ENCODE measurements around the gene CALML3. TPM values are rescaled to one million over a fixed set of nuclear protein-coding genes. Genes with fewer than 3 reads are reported as not detected.

CALML3 gene
- total and polyA plus RNA-seq, 12 donors, result 0.04 TPM; not detected in 11

DNA sequence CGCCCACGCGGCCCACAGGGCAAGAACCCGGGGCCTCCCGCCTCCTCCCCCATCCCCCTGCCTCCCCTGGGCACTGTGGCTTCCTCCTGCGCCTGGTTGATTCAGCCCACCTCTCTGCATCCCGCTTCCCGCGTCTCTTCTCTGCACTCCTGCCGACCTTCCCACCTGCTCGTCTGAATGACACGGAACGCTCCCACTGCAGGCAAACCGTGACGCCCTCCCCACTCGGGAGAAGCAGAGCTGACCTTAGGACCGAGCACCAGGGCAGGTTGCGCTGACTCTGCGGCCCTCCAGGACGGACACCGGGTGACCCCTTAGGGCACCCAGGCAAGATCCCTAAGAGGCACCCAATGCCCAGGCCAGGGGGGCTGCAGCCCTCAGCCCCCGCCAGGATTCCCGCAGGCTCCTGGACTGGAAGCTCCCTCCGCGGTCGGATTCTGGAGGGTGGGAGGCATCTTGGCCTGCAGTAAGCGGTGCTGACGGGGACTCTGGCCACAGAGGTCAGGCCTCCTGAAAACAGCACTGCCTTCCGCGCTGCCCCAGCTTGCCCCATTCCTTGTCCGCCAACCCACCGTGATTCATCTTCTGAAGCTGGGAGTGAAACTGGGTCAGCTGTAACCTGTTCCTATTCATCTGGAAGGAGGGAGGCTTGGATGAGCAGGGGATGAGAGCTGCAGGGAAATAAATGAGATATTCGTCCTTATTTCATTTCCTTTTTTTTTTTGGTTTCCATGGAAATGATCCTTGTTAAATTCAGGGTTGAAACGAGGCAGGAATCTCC is 990 bp downstream of the CALML3 start:
- H3K36me3 ChIP-seq, result no peaks in the 10 kb centered on the region
- H3K4me3 ChIP-seq, result no peak overlapping the region
- no peak overlapping the region for H3K27ac ChIP-seq
- no peak for DNase-seq
- intact Hi-C loops (cut with DNase I), result no loop called here
- no peaks in the 10 kb centered on the region for H3K9me3 ChIP-seq
- H3K27me3 ChIP-seq, result no peaks in the 10 kb centered on the region
- no peak for ATAC-seq
- peaks cover 0 to 6% (median 0%) of the 10 kb centered on the region in 9 donors for H3K4me1 ChIP-seq
- WGBS, 2 donors, result 86 to 87% methylated on average over 29 to 34 of the region's 34 CpGs
- TF ChIP-seq, protein P1, sequence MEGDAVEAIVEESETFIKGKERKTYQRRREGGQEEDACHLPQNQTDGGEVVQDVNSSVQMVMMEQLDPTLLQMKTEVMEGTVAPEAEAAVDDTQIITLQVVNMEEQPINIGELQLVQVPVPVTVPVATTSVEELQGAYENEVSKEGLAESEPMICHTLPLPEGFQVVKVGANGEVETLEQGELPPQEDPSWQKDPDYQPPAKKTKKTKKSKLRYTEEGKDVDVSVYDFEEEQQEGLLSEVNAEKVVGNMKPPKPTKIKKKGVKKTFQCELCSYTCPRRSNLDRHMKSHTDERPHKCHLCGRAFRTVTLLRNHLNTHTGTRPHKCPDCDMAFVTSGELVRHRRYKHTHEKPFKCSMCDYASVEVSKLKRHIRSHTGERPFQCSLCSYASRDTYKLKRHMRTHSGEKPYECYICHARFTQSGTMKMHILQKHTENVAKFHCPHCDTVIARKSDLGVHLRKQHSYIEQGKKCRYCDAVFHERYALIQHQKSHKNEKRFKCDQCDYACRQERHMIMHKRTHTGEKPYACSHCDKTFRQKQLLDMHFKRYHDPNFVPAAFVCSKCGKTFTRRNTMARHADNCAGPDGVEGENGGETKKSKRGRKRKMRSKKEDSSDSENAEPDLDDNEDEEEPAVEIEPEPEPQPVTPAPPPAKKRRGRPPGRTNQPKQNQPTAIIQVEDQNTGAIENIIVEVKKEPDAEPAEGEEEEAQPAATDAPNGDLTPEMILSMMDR (IDR thresholded peaks at IDR 0.05), result no peak

DNA sequence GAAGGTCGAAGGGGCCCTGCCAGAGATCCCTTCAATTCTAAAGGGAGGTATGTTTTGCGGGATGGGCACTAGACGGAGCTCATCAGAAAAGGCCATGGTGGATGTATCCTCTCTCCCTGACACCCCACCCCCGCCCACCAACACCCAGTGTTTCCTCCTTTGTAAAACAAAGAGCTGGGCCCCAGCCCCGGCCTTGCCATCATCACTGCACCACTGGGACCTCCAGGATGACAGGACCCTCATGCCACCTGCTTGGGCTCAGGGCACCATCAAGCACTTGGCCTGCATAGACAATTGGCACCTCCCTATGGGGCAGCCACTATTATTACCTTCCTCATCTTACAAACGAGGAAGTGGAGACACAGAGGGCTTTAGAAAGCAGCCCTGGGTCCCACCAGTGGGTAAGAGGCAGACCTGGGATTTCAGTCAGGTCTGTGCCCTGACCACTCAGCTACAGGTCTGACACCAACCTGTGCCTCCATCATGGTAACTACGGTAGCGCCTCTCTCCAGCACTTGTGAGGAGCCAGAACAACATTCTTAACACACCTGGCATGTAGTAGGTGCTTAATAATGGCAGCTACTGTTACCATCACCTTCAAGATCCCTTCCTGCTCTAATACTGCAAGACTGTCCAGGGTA is 2.0 kb downstream of the CALML3 start:
- 91 to 94% methylated on average over 8 of the region's 8 CpGs for WGBS, 2 donors
- DNase-seq, result no peak
- Histone ChIP-seq H3K27me3 (no peaks in the 10 kb centered on the region), H3K4me3 (no peak overlapping the region), H3K4me1 (peaks cover 0 to 6% (median 0%) of the 10 kb centered on the region in 9 donors), H3K9me3 (peaks cover 0 to 3% (median 0%) of the 10 kb centered on the region in 11 donors), H3K27ac (no peak overlapping the region), H3K36me3 (no peaks in the 10 kb centered on the region)
- TF ChIP-seq, protein P1 (IDR thresholded peaks at IDR 0.05), result no peak
- intact Hi-C loops (cut with DNase I), result no loop called here
- ATAC-seq, result no peak

DNA sequence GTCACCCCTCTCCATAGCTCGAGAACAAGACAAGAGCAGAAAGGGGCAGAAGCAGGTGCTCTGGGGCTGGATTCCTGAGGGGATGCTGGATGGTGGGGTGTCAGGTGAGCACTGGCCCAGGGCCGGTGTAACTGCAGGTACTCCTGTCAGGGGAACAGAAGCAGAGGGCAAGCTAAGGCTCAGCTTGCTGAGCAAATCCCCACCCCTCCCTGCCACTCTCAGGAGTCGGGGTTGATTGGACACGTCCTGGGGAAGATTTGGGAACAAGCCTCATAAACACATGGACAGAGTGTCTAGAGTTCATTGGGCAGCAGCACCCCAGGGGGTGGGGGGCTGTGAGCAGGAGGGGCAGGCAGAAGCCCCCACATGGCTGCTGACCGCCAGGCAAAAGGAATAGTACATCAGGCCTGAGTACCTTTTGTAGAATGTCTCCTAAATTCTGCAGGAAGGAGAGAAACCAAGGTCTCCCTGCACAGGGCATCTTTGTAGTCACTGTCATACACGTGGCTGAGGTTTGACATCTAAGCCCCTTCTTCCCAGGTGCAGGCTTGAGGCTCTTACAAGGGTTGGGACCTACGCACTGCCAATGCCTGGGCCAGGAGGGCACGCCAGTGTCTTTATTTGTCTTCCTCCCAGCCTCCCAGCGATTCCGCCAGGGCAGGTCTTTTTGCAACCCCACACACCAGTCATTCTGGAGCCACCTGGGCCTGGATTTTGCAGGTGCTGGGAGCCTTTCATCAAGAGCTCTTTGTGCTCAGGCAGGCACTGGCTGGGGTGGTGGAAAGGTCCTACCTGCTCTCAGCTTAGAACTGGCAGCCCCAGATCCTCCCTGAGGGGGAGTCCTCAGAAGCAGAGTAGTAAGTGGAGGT is 2.8 kb downstream of the CALML3 start:
- intact Hi-C loops (cut with DNase I), result no loop called here
- TF ChIP-seq, protein P1 (IDR thresholded peaks at IDR 0.05), result no peak
- 89 to 93% methylated on average over 10 of the region's 10 CpGs for WGBS, 2 donors

More for the DNA sequence above, 2.8 kb downstream of the CALML3 start:
- H3K4me3 ChIP-seq, result no peak overlapping the region
- no peak overlapping the region for H3K27ac ChIP-seq
- DNase-seq (no peak), ATAC-seq (no peak)
- H3K4me1 ChIP-seq, result peaks cover 0 to 6% (median 0%) of the 10 kb centered on the region in 9 donors
- H3K9me3 ChIP-seq, result peaks cover 0 to 3% (median 0%) of the 10 kb centered on the region in 11 donors
- H3K36me3 ChIP-seq, result no peaks in the 10 kb centered on the region
- no peaks in the 10 kb centered on the region for H3K27me3 ChIP-seq

Data from heart right ventricle (tissue), 16 donors.